Ureter (tissue), 1 donor: ENCODE results near the gene CDH15. TPM values are rescaled to one million over a fixed set of nuclear protein-coding genes. Genes with fewer than 3 reads are reported as not detected.

Experiments
- DNase-seq: peaks from one replicate; pipeline ENCODE4 v3.0.0-alpha.2; 2020; ENCODE audit warnings: low spot score
- total RNA-seq: library from RNA; stranded (reverse); gene quantifications from one replicate; pipeline ENCODE4 v1.2.4, GENCODE V29; 2023
- donor health status: DM: yes; HTN: yes; CAD: no.

The CDH15 gene
- total RNA-seq, 1 donor from 2014 or later = not detected

- no peak for DNase-seq
Observed at GRCh38 chr16:89140981-89141883, 30.3 kb upstream of the CDH15 start.

- DNase-seq = no peak
Observed at GRCh38 chr16:89141884-89142267, 29.7 kb upstream of the CDH15 start.

DNA sequence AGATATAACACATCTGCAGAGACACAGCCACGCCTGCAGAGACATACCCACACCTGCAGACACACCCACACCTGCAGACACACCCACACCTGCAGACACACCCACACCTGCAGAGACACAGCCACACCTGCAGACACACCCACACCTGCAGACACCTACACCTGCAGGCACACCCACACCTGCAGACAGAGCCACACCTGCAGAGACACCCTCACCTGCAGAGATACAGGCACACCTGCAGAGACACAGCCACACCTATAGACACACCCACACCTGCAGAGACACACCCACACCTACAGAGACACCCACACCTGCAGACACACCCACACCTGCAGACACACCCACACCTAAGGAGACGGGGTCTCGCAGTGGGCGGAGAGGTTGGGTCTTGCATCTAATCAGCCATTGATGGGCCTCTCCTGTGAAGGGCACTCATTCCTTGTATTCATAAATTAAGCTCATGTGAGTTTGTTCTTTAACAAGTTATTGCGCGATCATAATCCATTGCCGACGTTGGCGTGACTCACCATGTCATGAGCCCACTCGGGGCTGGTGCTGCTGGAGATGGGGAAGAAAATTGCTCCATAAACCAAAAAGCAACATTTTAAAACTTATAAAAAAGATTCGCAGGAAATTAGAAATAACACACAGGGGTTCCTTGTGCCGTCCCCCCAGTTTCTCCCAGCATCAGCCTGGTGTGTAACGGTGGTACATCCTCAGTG, 28.9 kb upstream of the CDH15 start:
- no peak for DNase-seq

- no peak for DNase-seq
Observed at GRCh38 chr16:89143201-89143741, 28.3 kb upstream of the CDH15 start.

DNA sequence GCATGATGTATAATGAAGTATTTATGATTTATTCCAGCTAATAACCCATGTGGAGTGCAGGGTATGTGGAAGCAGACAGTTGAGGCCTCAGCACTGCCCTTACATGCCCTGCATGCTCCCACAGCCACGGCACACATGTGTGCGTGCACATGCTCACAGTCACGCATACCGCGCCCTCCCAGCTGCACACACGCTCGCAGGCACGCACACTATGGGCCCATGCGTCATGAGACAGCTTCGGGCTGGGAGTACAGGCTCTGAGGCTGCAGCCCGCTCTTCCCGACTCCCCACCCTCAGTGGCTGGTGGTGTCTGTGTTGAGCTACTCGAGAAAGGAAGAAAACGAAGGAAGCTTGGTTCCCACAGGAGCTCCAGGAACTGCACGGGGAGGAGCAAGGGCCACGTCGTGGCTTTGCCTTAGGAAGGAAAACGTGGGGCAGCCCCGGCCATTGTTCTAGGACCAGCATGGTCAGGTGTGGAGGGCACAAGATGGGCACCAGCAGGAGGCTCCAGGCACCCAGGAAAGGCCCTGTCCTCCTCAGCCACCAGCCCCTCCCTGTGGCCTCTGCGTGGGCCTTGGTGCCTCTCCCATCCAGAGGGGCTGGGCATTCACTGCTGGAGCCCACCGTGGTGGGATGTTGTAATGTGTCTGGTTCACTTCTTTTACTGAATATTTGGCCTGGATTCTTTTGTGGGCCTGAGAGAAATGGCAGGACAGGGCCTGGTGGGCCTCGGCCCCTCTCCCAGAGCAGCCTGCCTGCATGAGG, 27.5 kb upstream of the CDH15 start:
- no peak for DNase-seq

DNA sequence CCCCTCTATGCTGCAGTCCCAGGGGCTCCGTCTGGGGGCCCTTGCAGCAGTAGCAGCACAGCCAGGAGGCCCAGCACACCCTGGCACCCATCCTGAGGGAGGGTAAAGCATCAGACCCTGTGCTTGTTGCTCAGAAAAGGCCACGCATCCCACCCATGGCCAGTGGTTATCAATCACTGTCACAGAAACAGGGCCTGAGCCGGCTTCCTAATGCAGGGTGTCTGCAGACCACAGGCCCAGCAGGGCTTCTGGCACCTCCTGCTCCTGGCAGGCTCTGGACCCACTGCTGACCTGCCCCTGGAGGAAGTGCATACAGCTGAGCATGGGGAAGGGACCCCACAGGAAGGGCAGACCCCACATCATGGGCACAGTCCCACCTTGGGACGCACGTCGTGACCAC, 26.9 kb upstream of the CDH15 start:
- no peak for DNase-seq

DNA sequence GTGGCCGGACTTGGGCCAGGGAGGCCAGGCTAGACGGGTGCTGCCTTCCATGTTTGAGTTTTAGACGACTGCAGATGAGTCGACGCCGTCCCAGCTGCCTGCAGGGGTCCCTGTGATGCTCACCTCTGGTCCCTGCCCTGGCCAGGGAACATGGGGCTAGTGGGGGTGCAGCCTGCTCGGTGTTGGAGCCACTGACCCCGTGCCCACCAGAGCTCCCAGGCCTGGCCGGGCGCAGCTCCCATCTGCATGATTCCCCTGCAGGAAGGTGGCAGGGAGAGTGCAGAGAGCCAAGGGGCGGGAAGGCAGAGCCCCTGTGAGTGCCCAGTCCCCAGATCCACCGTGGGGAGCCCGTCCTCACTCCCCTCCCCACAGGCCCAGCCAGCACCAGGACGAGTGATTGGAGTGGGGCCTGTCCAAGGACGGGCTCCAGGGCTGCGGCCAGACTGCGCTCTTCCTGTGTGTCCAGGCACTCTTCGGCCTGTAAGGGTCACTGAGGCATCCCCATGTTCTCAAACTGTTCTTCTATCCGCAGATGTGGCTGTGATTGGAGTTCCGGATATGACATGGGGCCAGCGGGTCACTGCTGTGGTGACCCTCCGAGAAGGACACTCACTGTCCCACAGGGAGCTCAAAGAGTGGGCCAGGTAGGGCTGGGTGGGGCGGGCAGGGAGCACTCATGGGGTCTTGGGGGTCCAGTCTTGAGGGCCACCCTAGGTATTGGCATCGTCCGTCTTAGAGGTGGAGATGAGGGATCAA, 26.0 kb upstream of the CDH15 start:
- DNase-seq = no peak

DNA sequence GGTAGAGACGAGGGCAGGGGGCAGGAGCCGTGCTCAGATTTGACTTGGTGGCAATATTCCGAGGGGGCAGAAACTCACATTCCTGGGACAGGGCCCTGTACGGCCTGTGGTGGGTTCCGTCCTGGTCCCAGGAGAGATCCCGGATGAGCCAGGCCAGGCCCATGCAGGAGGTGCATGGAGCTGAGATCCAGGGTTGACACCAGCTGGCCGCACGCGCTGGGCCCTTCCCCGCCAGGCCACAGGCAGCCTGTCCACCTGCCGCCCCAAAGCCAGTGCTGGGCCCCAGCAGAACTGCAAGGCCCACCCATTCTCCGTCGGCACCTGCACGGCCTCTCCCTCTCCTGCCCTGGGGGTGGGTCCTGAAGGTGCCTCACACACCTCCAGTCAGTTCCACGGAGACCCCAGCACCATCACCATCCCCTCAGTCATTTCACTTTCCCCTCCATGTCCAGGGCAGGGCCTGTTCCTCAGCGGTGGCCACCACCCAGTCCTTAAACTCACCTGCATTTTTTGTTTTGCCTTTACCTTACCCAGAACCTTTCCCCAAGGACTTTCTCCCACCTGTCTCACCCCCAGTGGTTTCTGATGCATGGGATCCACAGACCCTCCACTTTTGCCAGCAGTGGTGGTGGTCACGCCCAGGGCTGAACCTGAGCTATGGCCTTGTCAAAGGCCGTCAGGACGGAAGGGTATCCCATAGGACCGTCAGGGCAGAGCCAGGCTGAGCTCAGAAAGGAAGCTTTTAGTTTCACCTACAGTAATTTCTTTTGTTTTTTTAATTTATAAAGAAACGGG, 25.1 kb upstream of the CDH15 start:
- no peak for DNase-seq

DNA sequence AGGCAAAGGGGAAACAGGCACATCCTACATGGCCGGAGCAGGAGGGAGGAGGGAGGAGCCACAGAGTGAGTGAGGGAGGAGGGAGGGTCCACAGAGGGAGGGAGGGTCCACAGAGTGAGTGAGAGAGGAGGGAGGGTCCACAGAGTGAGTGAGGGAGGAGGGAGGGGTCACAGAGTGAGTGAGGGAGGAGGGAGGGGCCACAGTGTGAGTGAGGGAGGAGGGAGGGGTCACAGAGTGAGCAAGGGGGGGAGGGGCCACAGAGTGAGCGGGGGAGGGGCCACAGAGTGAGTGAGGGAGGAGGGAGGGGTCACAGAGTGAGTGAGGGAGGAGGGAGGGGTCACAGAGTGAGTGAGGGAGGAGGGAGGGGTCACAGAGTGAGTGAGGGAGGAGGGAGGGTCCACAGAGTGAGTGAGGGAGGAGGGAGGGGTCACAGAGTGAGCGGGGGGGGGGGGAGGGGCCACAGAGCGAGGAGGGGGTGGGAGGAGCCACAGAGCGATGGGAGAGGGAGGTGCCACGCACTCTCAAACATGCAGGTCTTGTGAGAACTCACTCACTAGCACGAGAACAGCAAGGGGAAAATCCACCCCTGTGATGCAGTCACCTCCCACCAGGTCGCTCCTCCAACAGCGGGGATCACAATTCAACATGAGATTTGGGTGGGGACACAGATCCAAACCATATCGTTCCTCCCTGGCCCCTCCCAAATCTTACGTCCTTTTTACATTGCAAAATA, 24.3 kb upstream of the CDH15 start:
- DNase-seq = no peak

DNA sequence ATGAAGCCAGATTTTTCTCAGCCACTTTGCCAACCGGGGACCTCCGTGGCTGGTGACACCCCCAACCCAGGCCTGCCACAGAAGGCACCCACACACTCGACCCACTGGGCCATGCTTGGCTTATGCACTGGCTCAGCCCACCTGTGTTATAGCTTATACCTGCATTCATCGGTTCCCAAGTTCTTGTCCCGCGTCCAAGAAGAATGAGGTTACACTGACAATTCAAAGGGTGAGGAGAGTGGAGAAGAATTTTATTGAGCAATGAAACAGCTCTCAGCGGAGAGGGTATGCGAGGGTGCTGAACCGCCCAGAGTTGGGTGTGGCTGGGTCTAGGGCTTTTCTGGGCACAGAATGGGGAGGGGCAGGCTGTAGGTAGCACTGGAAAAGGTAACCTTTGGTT, 22.2 kb upstream of the CDH15 start:
- no peak for DNase-seq

- no peak for DNase-seq
Observed at GRCh38 chr16:89150090-89150835, 21.3 kb upstream of the CDH15 start.

DNA sequence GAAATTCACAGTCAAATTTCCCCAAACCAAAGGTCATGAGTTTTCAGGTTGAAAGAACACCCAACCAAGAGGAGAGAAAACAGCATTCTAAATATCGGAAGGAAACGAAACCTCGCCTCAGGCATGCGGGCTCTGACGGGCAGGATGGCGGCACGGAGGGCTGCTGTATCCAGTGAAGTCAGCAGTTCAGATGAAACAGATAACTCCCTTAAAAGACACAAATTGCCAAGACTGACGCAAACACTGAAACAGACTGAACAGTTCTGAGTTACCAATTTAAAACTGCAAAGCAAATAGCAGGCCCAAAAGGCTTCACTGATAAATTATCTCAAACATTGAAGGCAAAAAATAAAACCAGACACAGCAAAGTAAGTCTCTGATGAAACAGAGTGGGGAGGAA, 20.6 kb upstream of the CDH15 start:
- DNase-seq = no peak

DNA sequence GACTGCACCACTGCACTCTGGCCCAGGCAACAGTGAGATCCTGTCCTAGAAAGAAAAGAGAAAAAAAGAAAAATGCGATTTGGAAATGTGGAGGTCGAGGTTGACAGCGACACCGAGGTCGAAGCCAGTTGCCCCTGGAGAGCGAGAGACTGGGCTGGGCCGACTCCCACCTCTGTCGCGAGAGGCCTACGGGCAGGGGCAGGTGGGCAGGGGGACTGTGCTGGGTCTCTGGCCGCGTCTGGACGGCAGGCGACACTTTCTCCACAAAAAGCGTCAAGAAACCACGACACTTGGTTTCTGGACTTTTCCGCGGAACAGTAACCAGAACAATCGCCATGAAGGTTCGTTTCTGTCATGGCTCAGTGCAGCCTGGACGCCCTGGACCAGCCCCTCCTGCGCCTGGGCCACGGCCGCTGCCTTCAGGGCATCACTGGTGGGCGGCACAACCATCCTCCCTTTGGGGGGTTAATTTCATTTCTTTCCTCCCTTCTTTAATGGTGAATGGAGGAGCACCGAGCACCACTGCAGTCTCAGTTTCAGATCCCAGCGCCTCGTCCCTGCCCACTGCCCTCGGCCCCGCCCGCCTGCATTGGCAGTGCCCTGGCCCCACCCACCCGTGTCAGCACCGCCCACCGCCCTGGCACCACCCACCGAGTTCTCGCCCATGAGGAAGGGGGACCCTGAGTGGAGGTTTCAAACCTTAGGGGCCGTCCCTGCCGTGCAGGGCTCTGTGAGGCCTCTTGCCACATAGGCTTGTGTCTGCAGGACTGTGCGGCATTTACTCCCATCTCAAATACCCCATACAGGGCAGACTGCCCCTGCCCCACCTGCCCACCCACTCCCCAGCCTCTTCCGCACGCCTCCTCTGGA, 18.5 kb upstream of the CDH15 start:
- no peak for DNase-seq

- no peak for DNase-seq
Observed at GRCh38 chr16:89153848-89154271, 17.7 kb upstream of the CDH15 start.

DNA sequence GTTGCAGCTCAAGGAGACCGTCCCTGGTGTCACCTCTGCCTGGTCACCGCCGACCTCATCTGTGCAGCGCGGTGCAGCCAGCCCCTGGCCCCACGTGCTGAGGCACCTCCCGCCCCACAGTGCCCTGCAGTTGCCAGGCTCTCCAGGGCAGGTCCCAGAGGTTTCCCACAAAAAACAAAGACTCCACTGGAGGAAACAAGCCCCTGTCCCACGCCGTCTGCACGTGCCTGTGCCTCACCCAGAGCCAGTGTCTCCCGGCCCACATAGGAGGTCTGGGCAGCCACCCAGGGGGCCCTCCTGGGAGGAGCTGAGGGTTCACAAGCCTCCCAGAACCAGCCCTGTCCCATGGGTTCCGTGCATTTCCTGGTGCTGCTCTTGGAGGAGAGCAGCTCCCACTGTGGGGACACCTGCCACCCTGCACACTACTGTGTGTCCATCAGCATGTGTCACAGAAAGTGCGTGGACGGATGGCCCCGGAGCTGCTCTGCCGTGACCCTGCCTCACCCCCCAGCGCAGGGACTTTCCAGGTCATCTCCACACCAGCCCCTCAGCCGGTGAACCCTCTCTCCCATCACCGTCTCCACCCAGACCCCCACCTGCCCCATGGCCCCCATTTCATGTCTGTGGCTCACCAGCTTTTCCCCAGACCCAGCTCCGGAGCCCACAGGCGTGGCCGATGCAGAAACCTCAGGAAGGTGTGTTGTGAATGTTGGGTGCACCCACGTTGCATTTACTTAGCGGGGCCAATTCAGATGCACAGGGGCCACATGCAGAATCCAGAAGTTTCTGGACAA, 17.0 kb upstream of the CDH15 start:
- no peak for DNase-seq

DNA sequence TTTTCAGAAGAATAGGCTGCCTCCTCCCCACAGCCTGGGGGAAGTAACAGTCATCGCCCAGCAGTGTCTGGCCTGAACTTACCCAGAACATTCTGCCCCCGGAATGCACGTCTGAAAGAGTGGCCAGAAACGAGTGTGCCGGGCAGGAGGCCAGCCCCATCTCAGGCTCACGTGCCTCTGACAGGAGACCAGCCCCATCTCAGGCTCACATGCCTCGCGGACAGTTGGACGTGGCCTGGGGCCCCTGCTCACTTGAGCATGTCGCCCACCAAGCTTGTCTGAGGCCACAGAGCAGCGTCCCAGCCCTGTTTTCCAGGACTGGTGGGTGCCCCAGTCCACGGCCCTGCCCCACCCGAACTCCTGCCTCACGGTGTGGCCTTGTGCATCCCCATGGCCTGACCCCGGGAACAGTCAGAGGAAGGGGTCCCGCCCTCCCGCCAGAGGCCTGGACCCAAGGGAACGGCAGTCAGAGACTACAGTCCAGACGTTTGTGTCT, 16.3 kb upstream of the CDH15 start:
- DNase-seq = peak; percentile 81
